ENCODE results near the gene BEND6.

Gene BEND6

GRCh38 chr6:56965126-56965525 lies 10.2 kb downstream of the BEND6 start:
- no peak overlapping the region for H2BK120ac ChIP-seq (ENCODE audit: low read depth, low read length)
- H3K4me2 ChIP-seq (ENCODE audit: low read length), result no peak overlapping the region
- no peak overlapping the region for H2BK5ac ChIP-seq (ENCODE audit: low read length)
- H3K23ac ChIP-seq (ENCODE audit: low read length), result no peak overlapping the region
- no peak overlapping the region for H3K27ac ChIP-seq (ENCODE audit: low read depth, low read length)
- WGBS (ENCODE audit: extremely low coverage, insufficient coverage, low lambda C conversion rate), result no CpG with 5 or more reads among the region's 1 CpG
- no peaks in the 10 kb centered on the region for H3K27me3 ChIP-seq (ENCODE audit: insufficient read depth, low read length, poor library complexity)
- no peaks in the 10 kb centered on the region for H3K79me1 ChIP-seq (ENCODE audit: low read length)
- H4K5ac ChIP-seq (ENCODE audit: low read length), result no peak overlapping the region
- no peaks in the 10 kb centered on the region for H3K36me3 ChIP-seq (ENCODE audit: control insufficient read depth, insufficient read depth, low read length)
- no peak overlapping the region for H4K8ac ChIP-seq (ENCODE audit: low read depth, low read length)
- no peaks in the 10 kb centered on the region for H3K79me2 ChIP-seq (ENCODE audit: control insufficient read depth, insufficient read depth, low read length)
- H2AK5ac ChIP-seq (ENCODE audit: low read length), result no peak overlapping the region
- H3K56ac ChIP-seq (ENCODE audit: low read length), result no peak overlapping the region
- H3K4me3 ChIP-seq (ENCODE audit: low read length), result no peak overlapping the region
- no peak overlapping the region for H3K9ac ChIP-seq (ENCODE audit: low read length)
- no peak for DNase-seq
- no peak overlapping the region for H3K18ac ChIP-seq (ENCODE audit: low read length)
- H2BK15ac ChIP-seq (replicated peaks; ENCODE audit: low read depth), result no peak overlapping the region
- H3K4me1 ChIP-seq (ENCODE audit: control insufficient read depth, low read depth, low read length), result no peaks in the 10 kb centered on the region
- no peak overlapping the region for H3K4ac ChIP-seq (ENCODE audit: low read depth, low read length)

DNA sequence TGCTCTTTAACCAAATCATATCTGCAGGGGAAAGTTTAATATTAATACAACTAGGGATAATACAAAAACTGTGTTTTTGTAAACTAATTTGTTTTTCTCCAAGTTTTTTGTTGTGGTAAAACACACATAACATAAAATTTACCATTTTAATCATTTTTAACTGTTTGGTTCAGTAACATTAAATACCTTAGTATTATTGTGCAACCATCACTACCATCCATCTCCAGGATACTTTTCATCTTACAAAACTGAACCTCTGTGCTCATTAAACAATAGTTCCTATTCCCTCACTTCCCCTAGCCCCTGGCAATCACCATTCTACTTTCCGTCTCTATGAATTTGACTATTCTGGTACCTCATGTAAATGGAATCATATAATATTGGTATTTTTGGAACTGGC lies 15.9 kb downstream of the BEND6 start:
- Histone ChIP-seq H4K5ac (ENCODE audit: low read length) (no peak overlapping the region), H3K27me3 (ENCODE audit: insufficient read depth, low read length, poor library complexity) (no peaks in the 10 kb centered on the region), H3K4me3 (ENCODE audit: low read length) (no peak overlapping the region), H2AK5ac (ENCODE audit: low read length) (no peak overlapping the region), H3K4me2 (ENCODE audit: low read length) (no peak overlapping the region), H3K79me1 (ENCODE audit: low read length) (no peaks in the 10 kb centered on the region), H3K27ac (ENCODE audit: low read depth, low read length) (no peak overlapping the region), H3K23ac (ENCODE audit: low read length) (no peak overlapping the region), H3K36me3 (ENCODE audit: control insufficient read depth, insufficient read depth, low read length) (no peaks in the 10 kb centered on the region), H2BK5ac (ENCODE audit: low read length) (no peak overlapping the region), H3K18ac (ENCODE audit: low read length) (no peak overlapping the region), H3K4ac (ENCODE audit: low read depth, low read length) (no peak overlapping the region), H2BK120ac (ENCODE audit: low read depth, low read length) (no peak overlapping the region), H3K79me2 (ENCODE audit: control insufficient read depth, insufficient read depth, low read length) (no peaks in the 10 kb centered on the region), H3K9ac (ENCODE audit: low read length) (no peak overlapping the region), H2BK15ac (replicated peaks; ENCODE audit: low read depth) (no peak overlapping the region), H3K56ac (ENCODE audit: low read length) (no peak overlapping the region), H3K4me1 (ENCODE audit: control insufficient read depth, low read depth, low read length) (no peaks in the 10 kb centered on the region), H4K8ac (ENCODE audit: low read depth, low read length) (no peak overlapping the region)
- DNase-seq, result no peak
- no CpG with 5 or more reads among the region's 1 CpG for WGBS (ENCODE audit: extremely low coverage, insufficient coverage, low lambda C conversion rate)

DNA sequence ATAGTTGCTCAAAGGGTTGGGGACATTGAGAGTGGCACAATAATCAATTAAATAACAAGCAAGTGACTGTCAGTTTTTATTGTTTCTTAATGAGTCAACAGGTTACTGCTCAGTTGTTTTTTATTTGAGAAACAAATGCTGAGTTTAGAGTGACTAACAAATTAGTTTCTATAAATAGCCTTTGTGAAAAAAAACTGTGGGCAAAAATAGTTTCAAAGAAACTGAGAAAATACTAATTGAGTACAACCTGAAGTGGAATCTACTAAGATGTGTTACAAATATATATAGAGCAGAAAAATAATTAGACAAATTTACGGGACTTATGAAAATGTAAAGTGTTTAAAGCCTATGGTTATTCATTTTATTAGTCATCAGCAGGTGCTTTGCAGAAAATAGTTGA lies 22.3 kb downstream of the BEND6 start:
- Histone ChIP-seq H3K9ac (ENCODE audit: low read length) (no peak overlapping the region), H3K4me1 (ENCODE audit: control insufficient read depth, low read depth, low read length) (no peaks in the 10 kb centered on the region), H3K4me2 (ENCODE audit: low read length) (no peak overlapping the region), H3K79me1 (ENCODE audit: low read length) (no peaks in the 10 kb centered on the region), H3K4me3 (ENCODE audit: low read length) (no peak overlapping the region), H4K5ac (ENCODE audit: low read length) (no peak overlapping the region), H2BK5ac (ENCODE audit: low read length) (no peak overlapping the region), H3K4ac (ENCODE audit: low read depth, low read length) (no peak overlapping the region), H3K27ac (ENCODE audit: low read depth, low read length) (no peak overlapping the region), H2BK120ac (ENCODE audit: low read depth, low read length) (no peak overlapping the region), H2BK15ac (replicated peaks; ENCODE audit: low read depth) (no peak overlapping the region), H4K8ac (ENCODE audit: low read depth, low read length) (no peak overlapping the region), H3K36me3 (ENCODE audit: control insufficient read depth, insufficient read depth, low read length) (no peaks in the 10 kb centered on the region), H3K18ac (ENCODE audit: low read length) (no peak overlapping the region), H2AK5ac (ENCODE audit: low read length) (no peak overlapping the region), H3K23ac (ENCODE audit: low read length) (no peak overlapping the region), H3K79me2 (ENCODE audit: control insufficient read depth, insufficient read depth, low read length) (no peaks in the 10 kb centered on the region), H3K27me3 (ENCODE audit: insufficient read depth, low read length, poor library complexity) (no peaks in the 10 kb centered on the region), H3K56ac (ENCODE audit: low read length) (no peak overlapping the region)
- WGBS (ENCODE audit: extremely low coverage, insufficient coverage, low lambda C conversion rate), result no CpG with 5 or more reads among the region's 1 CpG
- DNase-seq, result no peak

GRCh38 chr6:56978530-56978929 lies 23.6 kb downstream of the BEND6 start:
- no peak overlapping the region for H3K56ac ChIP-seq (ENCODE audit: low read length)
- no peak overlapping the region for H2BK15ac ChIP-seq (replicated peaks; ENCODE audit: low read depth)
- H2AK5ac ChIP-seq (ENCODE audit: low read length), result no peak overlapping the region
- no peak overlapping the region for H3K4me2 ChIP-seq (ENCODE audit: low read length)
- no peaks in the 10 kb centered on the region for H3K4me1 ChIP-seq (ENCODE audit: control insufficient read depth, low read depth, low read length)
- H3K36me3 ChIP-seq (ENCODE audit: control insufficient read depth, insufficient read depth, low read length), result no peaks in the 10 kb centered on the region
- H3K4me3 ChIP-seq (ENCODE audit: low read length), result no peak overlapping the region
- H3K79me2 ChIP-seq (ENCODE audit: control insufficient read depth, insufficient read depth, low read length), result no peaks in the 10 kb centered on the region
- no peak overlapping the region for H3K9ac ChIP-seq (ENCODE audit: low read length)
- H2BK5ac ChIP-seq (ENCODE audit: low read length), result no peak overlapping the region
- no peak overlapping the region for H3K27ac ChIP-seq (ENCODE audit: low read depth, low read length)
- H4K8ac ChIP-seq (ENCODE audit: low read depth, low read length), result no peak overlapping the region
- no peak overlapping the region for H3K18ac ChIP-seq (ENCODE audit: low read length)
- no CpG with 5 or more reads among the region's 1 CpG for WGBS (ENCODE audit: extremely low coverage, insufficient coverage, low lambda C conversion rate)
- no peaks in the 10 kb centered on the region for H3K79me1 ChIP-seq (ENCODE audit: low read length)
- H2BK120ac ChIP-seq (ENCODE audit: low read depth, low read length), result no peak overlapping the region
- H3K27me3 ChIP-seq (ENCODE audit: insufficient read depth, low read length, poor library complexity), result no peaks in the 10 kb centered on the region
- H3K4ac ChIP-seq (ENCODE audit: low read depth, low read length), result no peak overlapping the region
- no peak overlapping the region for H3K23ac ChIP-seq (ENCODE audit: low read length)
- no peak for DNase-seq
- H4K5ac ChIP-seq (ENCODE audit: low read length), result no peak overlapping the region

DNA sequence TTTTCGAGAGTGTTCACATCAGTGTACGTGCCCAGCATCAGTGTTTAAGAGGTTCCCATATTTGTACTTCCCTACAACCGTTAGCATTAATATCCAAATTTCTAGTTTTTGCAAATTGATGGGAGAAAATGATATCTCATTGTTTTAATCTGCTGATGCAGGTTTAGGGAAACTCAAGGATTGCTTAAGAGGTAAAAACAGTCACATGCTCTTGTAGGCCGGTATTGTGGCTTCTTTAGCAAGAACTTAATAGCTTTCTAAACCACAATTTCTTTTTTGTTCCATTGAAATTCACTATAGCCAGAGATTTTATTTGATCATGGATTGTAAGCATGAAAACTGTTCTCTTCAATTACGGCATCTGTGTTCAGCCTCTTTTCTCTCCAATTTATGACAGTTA lies 29.5 kb downstream of the BEND6 start:
- no peak overlapping the region for H3K27ac ChIP-seq (ENCODE audit: low read depth, low read length)
- H4K8ac ChIP-seq (ENCODE audit: low read depth, low read length), result no peak overlapping the region
- H3K4me1 ChIP-seq (ENCODE audit: control insufficient read depth, low read depth, low read length), result no peaks in the 10 kb centered on the region
- WGBS (ENCODE audit: extremely low coverage, insufficient coverage, low lambda C conversion rate), result no CpG with 5 or more reads among the region's 5 CpGs
- no peak overlapping the region for H2BK120ac ChIP-seq (ENCODE audit: low read depth, low read length)
- no peak overlapping the region for H3K4me2 ChIP-seq (ENCODE audit: low read length)
- no peak overlapping the region for H3K18ac ChIP-seq (ENCODE audit: low read length)
- H3K27me3 ChIP-seq (ENCODE audit: insufficient read depth, low read length, poor library complexity), result no peaks in the 10 kb centered on the region
- no peak overlapping the region for H2BK15ac ChIP-seq (replicated peaks; ENCODE audit: low read depth)
- no peak overlapping the region for H3K56ac ChIP-seq (ENCODE audit: low read length)
- DNase-seq, result no peak
- H2BK5ac ChIP-seq (ENCODE audit: low read length), result no peak overlapping the region
- H3K23ac ChIP-seq (ENCODE audit: low read length), result no peak overlapping the region
- H3K9ac ChIP-seq (ENCODE audit: low read length), result no peak overlapping the region
- H3K4ac ChIP-seq (ENCODE audit: low read depth, low read length), result no peak overlapping the region
- H3K79me2 ChIP-seq (ENCODE audit: control insufficient read depth, insufficient read depth, low read length), result no peaks in the 10 kb centered on the region
- no peaks in the 10 kb centered on the region for H3K36me3 ChIP-seq (ENCODE audit: control insufficient read depth, insufficient read depth, low read length)
- H2AK5ac ChIP-seq (ENCODE audit: low read length), result no peak overlapping the region
- H4K5ac ChIP-seq (ENCODE audit: low read length), result no peak overlapping the region
- no peak overlapping the region for H3K4me3 ChIP-seq (ENCODE audit: low read length)
- no peaks in the 10 kb centered on the region for H3K79me1 ChIP-seq (ENCODE audit: low read length)

GRCh38 chr6:56984884-56985283 lies 30.0 kb downstream of the BEND6 start:
- no peak overlapping the region for H4K8ac ChIP-seq (ENCODE audit: low read depth, low read length)
- H3K4me3 ChIP-seq (ENCODE audit: low read length), result no peak overlapping the region
- no peak overlapping the region for H3K27ac ChIP-seq (ENCODE audit: low read depth, low read length)
- no peak overlapping the region for H2AK5ac ChIP-seq (ENCODE audit: low read length)
- no peak overlapping the region for H2BK5ac ChIP-seq (ENCODE audit: low read length)
- no peak overlapping the region for H4K5ac ChIP-seq (ENCODE audit: low read length)
- H3K4me1 ChIP-seq (ENCODE audit: control insufficient read depth, low read depth, low read length), result no peaks in the 10 kb centered on the region
- H3K18ac ChIP-seq (ENCODE audit: low read length), result no peak overlapping the region
- H3K36me3 ChIP-seq (ENCODE audit: control insufficient read depth, insufficient read depth, low read length), result no peaks in the 10 kb centered on the region
- no peak overlapping the region for H3K4ac ChIP-seq (ENCODE audit: low read depth, low read length)
- H2BK15ac ChIP-seq (replicated peaks; ENCODE audit: low read depth), result no peak overlapping the region
- H3K27me3 ChIP-seq (ENCODE audit: insufficient read depth, low read length, poor library complexity), result no peaks in the 10 kb centered on the region
- H2BK120ac ChIP-seq (ENCODE audit: low read depth, low read length), result no peak overlapping the region
- no peaks in the 10 kb centered on the region for H3K79me2 ChIP-seq (ENCODE audit: control insufficient read depth, insufficient read depth, low read length)
- H3K79me1 ChIP-seq (ENCODE audit: low read length), result no peaks in the 10 kb centered on the region
- H3K23ac ChIP-seq (ENCODE audit: low read length), result no peak overlapping the region
- H3K4me2 ChIP-seq (ENCODE audit: low read length), result no peak overlapping the region
- no CpG with 5 or more reads among the region's 2 CpGs for WGBS (ENCODE audit: extremely low coverage, insufficient coverage, low lambda C conversion rate)
- no peak overlapping the region for H3K9ac ChIP-seq (ENCODE audit: low read length)
- no peak for DNase-seq
- no peak overlapping the region for H3K56ac ChIP-seq (ENCODE audit: low read length)
